Chondrocyte (in vitro differentiated cells): ENCODE data around the gene CDK18. TPM values are rescaled to one million over a fixed set of nuclear protein-coding genes. Genes with fewer than 3 reads are reported as not detected.

ENCODE experiments used
- DNase-seq: peaks from one replicate; pipeline ENCODE4 v3.0.0; 2021; ENCODE audit warnings: mixed read lengths, low spot score
- H3K27ac Mint-ChIP-seq: one replicate; pipeline ENCODE4 v1.8.0; 2021; ENCODE audit warnings: mild to moderate bottlenecking, moderate library complexity, mixed read lengths; ENCODE audit not compliant: unreplicated experiment
- H3K27me3 Mint-ChIP-seq: 2 replicates; pipeline ENCODE4 v1.8.0; 2021; ENCODE audit warnings: low read depth, mixed read lengths
- H3K36me3 Mint-ChIP-seq: 2 replicates; pipeline ENCODE4 v1.8.0; 2021; ENCODE audit warnings: low read depth, mixed read lengths
- H3K4me1 Mint-ChIP-seq: 2 replicates; pipeline ENCODE4 v1.8.0; 2021; ENCODE audit warnings: low read depth, mild to moderate bottlenecking, mixed read lengths
- H3K4me3 Mint-ChIP-seq: one replicate; pipeline ENCODE4 v1.8.0; 2021; ENCODE audit warnings: mild to moderate bottlenecking, moderate library complexity, mixed read lengths; ENCODE audit not compliant: unreplicated experiment
- H3K9me3 Mint-ChIP-seq: 2 replicates; pipeline ENCODE4 v1.8.0; 2021; ENCODE audit warnings: low read depth, mixed read lengths
- long read RNA-seq: library from polyadenylated mRNA; stranded (forward); transcript quantifications from one replicate; pipeline ENCODE4 v2.0.0, GENCODE V29; 2021
- total RNA-seq: library from RNA; stranded (reverse); gene quantifications from 3 replicates; pipeline ENCODE4 v1.2.1, GENCODE V29; 2021
- TF ChIP-seq, protein P1 (sequence below): fragments of 200-600 bp; sonication (generic); IDR thresholded peaks from 2 replicates; pipeline ENCODE4 v1.5.0; 2021; ENCODE audit warnings: antibody characterized with exemption, mild to moderate bottlenecking, moderate library complexity

Gene CDK18
- total RNA-seq = 10.2 to 18.4 TPM (median 17.3 TPM) in 3 replicates
- long read RNA-seq, partial matches to known transcripts = 4 of 17 reads
- long read RNA-seq, other reads (novel, unspliced or antisense) = 10 of 17 reads

DNA sequence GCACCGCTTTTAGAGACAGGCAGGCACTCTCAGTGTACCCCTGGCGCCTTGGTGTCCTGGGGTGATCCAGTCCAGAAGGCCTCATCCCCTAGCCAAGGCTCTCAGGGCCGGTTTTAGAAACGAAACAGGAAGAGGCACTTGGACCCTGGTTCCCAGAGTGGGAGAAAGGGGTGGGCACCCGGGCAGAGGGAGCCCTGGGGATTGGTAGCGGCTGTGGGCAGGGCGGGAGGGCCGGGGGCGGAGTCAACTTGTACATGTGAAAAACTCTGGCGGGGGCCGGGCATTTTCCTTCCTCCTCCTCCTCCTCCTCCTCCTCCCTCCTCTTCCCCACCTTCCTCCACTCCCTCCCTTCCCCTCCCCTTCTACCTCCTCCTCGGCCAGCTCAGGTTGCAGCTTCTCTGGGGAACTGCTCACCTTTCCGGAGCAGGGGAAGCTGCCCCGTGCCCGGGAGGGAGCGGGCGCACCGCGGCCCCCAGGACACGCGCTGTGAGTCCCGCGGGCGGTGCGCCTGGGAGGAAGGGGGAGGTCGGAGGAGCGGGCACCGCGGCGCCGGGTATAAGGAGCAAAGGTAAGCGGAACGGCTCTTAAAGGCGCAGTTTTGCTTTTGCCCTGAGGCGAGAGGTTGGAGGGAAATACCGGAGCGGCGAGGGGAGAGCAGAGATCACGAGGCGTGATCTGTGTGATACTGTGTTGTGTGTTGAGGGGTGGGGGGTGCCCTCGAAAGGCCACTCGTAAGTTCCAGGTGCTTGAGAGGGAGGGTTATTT lies at the start of gene CDK18:
Gene CDK18 (plus strand): TSS at position 359 of the 765 bp plus-strand sequence. CDS start 18,499 bp downstream, outside the sequence.
- H3K27ac Mint-ChIP-seq = peak within 1 kb of the TSS; percentile 75
- H3K4me3 Mint-ChIP-seq = peak within 1 kb of the TSS; percentile 71
- DNase-seq = no peak
- TF ChIP-seq, protein P1, sequence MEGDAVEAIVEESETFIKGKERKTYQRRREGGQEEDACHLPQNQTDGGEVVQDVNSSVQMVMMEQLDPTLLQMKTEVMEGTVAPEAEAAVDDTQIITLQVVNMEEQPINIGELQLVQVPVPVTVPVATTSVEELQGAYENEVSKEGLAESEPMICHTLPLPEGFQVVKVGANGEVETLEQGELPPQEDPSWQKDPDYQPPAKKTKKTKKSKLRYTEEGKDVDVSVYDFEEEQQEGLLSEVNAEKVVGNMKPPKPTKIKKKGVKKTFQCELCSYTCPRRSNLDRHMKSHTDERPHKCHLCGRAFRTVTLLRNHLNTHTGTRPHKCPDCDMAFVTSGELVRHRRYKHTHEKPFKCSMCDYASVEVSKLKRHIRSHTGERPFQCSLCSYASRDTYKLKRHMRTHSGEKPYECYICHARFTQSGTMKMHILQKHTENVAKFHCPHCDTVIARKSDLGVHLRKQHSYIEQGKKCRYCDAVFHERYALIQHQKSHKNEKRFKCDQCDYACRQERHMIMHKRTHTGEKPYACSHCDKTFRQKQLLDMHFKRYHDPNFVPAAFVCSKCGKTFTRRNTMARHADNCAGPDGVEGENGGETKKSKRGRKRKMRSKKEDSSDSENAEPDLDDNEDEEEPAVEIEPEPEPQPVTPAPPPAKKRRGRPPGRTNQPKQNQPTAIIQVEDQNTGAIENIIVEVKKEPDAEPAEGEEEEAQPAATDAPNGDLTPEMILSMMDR = no peak
- H3K9me3 Mint-ChIP-seq = no peaks in the 10 kb centered on the region
- H3K27me3 Mint-ChIP-seq = no peaks in the 10 kb centered on the region
- peaks cover 46% of the 10 kb centered on the region for H3K4me1 Mint-ChIP-seq
- H3K36me3 Mint-ChIP-seq = no peaks in the 10 kb centered on the region

DNA sequence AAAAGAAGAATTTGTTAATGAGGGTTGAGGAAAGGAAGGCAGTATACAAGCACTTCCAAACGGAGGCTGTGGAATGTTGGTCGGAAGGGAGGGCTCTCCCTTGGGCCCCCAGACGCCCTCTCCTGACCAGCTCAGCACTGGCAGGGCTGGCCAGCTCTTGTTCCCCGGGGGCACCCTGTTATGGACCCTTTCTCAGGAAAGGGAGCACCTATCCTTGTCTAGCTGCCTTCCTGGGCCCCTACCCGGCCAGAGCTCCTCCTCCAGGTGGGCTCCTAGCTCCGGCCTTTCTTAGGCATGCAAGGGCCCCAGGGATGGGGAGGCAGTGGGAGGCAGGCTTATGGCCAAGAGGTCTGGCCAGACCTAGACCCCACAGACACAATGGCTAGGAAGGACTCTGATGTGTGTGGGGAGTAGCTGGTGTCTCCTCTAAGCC lies 49.5 kb upstream of the CDK18 start:
- TF ChIP-seq, protein P1 = peak; percentile 22
- H3K27me3 Mint-ChIP-seq = peaks cover 66% of the 10 kb centered on the region
- no peak overlapping the region for H3K4me3 Mint-ChIP-seq
- peaks cover 10% of the 10 kb centered on the region for H3K4me1 Mint-ChIP-seq
- H3K36me3 Mint-ChIP-seq = no peaks in the 10 kb centered on the region
- H3K27ac Mint-ChIP-seq = no peak overlapping the region
- H3K9me3 Mint-ChIP-seq = no peaks in the 10 kb centered on the region
- DNase-seq = no peak

DNA sequence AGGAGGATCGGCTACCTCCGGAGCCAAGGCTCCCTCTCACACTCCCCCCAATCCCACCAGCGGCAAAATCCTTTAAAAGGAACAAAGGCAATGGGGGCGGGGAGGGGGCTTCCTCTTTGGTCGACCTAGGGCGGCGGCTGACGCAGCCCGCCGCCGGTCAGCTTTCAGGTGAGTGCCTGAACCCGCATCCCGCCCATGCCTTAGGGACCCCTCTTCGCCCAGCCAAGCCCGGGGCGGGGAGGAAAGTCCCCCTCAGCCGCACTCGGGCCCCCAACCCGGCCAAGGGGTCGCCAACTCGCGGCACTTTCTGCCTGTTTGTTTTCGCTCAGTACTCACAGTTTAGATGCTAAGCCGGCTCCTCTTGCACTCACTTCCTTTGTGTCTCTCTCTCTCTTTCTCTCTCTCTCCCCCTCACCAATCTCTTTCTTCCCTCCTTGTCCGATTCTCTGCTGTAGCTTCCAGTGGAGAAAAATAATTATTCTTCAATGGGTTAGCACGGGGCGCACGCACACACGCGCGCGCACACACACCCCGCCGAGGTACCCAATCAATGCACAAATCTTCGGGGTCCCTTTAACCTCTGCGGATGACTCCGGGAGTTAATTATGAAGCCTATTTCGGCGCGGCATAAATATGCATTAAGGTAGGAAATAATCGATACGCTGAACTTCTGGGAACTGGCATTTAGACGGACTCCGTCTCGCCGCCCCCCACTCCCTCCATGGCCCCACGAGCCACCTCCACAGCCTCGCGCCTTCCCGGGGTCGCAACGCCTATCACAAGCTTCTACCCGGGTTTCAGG lies 48.7 kb upstream of the CDK18 start, which contains the start of gene BLACAT1:
Gene BLACAT1 (minus strand): TSS at position 465 of the 802 bp plus-strand sequence.
- H3K36me3 Mint-ChIP-seq = no peaks in the 10 kb centered on the region
- H3K27me3 Mint-ChIP-seq = peaks cover 67% of the 10 kb centered on the region
- no peak for DNase-seq
- H3K4me1 Mint-ChIP-seq = peaks cover 10% of the 10 kb centered on the region
- no peaks in the 10 kb centered on the region for H3K9me3 Mint-ChIP-seq
- peak within 1 kb of the TSS; percentile 45 for H3K4me3 Mint-ChIP-seq
- no peak within 1 kb of the TSS for H3K27ac Mint-ChIP-seq
- TF ChIP-seq, protein P1 = no peak

DNA sequence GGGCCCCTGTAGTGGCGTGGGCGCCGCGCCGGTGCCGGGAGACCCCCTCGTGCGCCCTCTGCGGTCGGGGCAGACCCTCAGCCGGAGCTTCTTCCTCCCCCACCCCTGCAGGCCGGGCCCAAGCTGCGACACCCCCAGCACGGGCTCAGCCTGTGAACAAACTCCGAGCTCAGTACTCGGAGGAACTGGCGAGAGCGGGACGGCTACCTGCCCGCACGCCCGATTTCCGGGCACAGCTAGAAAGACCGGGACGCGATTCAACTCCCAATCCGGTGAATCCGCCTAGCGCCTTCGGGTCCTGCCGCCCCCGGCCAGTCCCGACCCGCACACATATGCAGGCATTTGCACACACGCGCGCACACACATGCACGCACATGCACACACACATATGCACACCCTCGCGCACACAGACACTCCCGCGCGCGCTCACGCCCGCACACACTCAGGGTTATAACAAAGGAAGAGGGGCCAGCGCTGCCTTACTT lies 48.0 kb upstream of the CDK18 start:
- peaks cover 62% of the 10 kb centered on the region for H3K27me3 Mint-ChIP-seq
- H3K9me3 Mint-ChIP-seq = no peaks in the 10 kb centered on the region
- DNase-seq = no peak
- TF ChIP-seq, protein P1 = no peak
- H3K36me3 Mint-ChIP-seq = no peaks in the 10 kb centered on the region
- peak overlapping the region; percentile 45 for H3K4me3 Mint-ChIP-seq
- peaks cover 10% of the 10 kb centered on the region for H3K4me1 Mint-ChIP-seq
- H3K27ac Mint-ChIP-seq = no peak overlapping the region
